Measurements from ENCODE around the gene GPX2.
A peak's percentile ranks its signal among the peaks of the same experiment; 100 is the strongest.

Gene GPX2

GRCh38 chr14:64958743-64959142, 16.2 kb upstream of the GPX2 start:
- DNase-seq = no peak

- no peak for DNase-seq
Observed at GRCh38 chr14:64958201-64958600, 15.7 kb upstream of the GPX2 start.

- no peak for DNase-seq
Observed at GRCh38 chr14:64956697-64957406, 14.3 kb upstream of the GPX2 start.

GRCh38 chr14:64955297-64955696, 12.8 kb upstream of the GPX2 start:
- no peak for DNase-seq

GRCh38 chr14:64954491-64955240, 12.1 kb upstream of the GPX2 start:
- DNase-seq = no peak

GRCh38 chr14:64953661-64954060, 11.1 kb upstream of the GPX2 start:
- DNase-seq = no peak

- DNase-seq = no peak
Observed at GRCh38 chr14:64953310-64953654, 10.7 kb upstream of the GPX2 start.

GRCh38 chr14:64952598-64953309, 10.2 kb upstream of the GPX2 start:
- no peak for DNase-seq

GRCh38 chr14:64951724-64952123, 9.2 kb upstream of the GPX2 start:
- DNase-seq = no peak

GRCh38 chr14:64951291-64951690, 8.7 kb upstream of the GPX2 start:
- DNase-seq = no peak

GRCh38 chr14:64950889-64951288, 8.3 kb upstream of the GPX2 start:
- DNase-seq = no peak

GRCh38 chr14:64948612-64949210, 6.2 kb upstream of the GPX2 start:
- no peak for DNase-seq

GRCh38 chr14:64947710-64948611, 5.4 kb upstream of the GPX2 start:
- DNase-seq = no peak

- DNase-seq = no peak
Observed at GRCh38 chr14:64946310-64947045, 3.9 kb upstream of the GPX2 start.

GRCh38 chr14:64945431-64946178, 3.1 kb upstream of the GPX2 start:
- DNase-seq = no peak

- no peak for DNase-seq
Observed at GRCh38 chr14:64944861-64945260, 2.3 kb upstream of the GPX2 start.

- no peak for DNase-seq
Observed at GRCh38 chr14:64944041-64944440, 1.5 kb upstream of the GPX2 start.

GRCh38 chr14:64943556-64943955, 1.0 kb upstream of the GPX2 start:
- DNase-seq = peak; percentile 7

GRCh38 chr14:64940336-64940910, 2.1 kb downstream of the GPX2 start:
- no peak for DNase-seq

GRCh38 chr14:64939817-64940190, 2.7 kb downstream of the GPX2 start:
- no peak for DNase-seq

All from GDM1 (cell line).